HepG2 (cell line): ENCODE measurements around the gene SLC30A4. TPM values are rescaled to one million over a fixed set of nuclear protein-coding genes. Genes with fewer than 3 reads are reported as not detected.

Experiments used
- ATAC-seq: fragments of 200-7000 bp; cut with Tn5 transposase; 3 replicates; pipeline ENCODE4 v1.9.1; 2020; ENCODE audit warnings: mild to moderate bottlenecking, moderate library complexity
- BruUV-seq: library from RNA; stranded (reverse); fragments of 400-500 nt; replicated peaks from 2 replicates; lab custom pipeline; 2021; lab: Mats Ljungman, UMichigan
- CTCF ChIA-PET: fragments of 300-600 bp; formaldehyde crosslinking; extraction: SDS; loops from one replicate; lab custom pipeline; 2021; ENCODE audit warnings: low total read pairs, inconsistent platforms, low intra/inter-chr PET ratio; lab: Yijun Ruan, JAX
- POLR2A ChIA-PET: fragments of 350-600 bp; sonication (Branson Sonifier 250); formaldehyde crosslinking; loops from one replicate; lab custom pipeline; 2020; ENCODE audit warnings: antibody characterized with exemption, inconsistent platforms; lab: Yijun Ruan, JAX
- DNase-seq: peaks from one replicate; pipeline ENCODE4 v3.0.0-alpha.2; 2015; ENCODE audit warnings: low spot score
- FAIRE-seq: peaks from 3 replicates; lab custom pipeline; 2011; peaks lifted over from hg19 to GRCh38; lab: Jason Lieb, UNC
- H2AFZ ChIP-seq: one replicate; pipeline ENCODE4 v1.6.1; 2011; ENCODE audit warnings: low read length, inconsistent platforms
- H3K27ac ChIP-seq: fragments of 300-600 bp; 3 replicates; pipeline ENCODE4 v1.8.0; 2011; ENCODE audit warnings: mixed run types, mild to moderate bottlenecking, mixed read lengths, low read length, inconsistent platforms; ENCODE audit not compliant: insufficient read depth; ENCODE audit errors: extremely low read length
- H3K27me3 ChIP-seq, 2 experiments: fragments of 200-600 bp in 1 of 2; 2 replicates in 1 of 2; 3 replicates in 1 of 2; pipeline versions ENCODE4 v1.6.0 to v1.8.0; 2011; ENCODE audit warnings: low read length in 2 of 2, mild to moderate bottlenecking in 2 of 2, moderate library complexity in 2 of 2, inconsistent platforms in 1 of 2; ENCODE audit not compliant: insufficient read depth in 2 of 2, control insufficient read depth in 1 of 2
- H3K36me3 ChIP-seq, 2 experiments: fragments of 200-600 bp in 1 of 2; replicated peaks in 1 of 2; 2 replicates in 1 of 2; 3 replicates in 1 of 2; pipeline versions ENCODE4 v1.5.1 to v1.8.0; 2011; ENCODE audit warnings: low read length in 2 of 2, inconsistent platforms in 1 of 2; ENCODE audit not compliant: insufficient read depth in 2 of 2, control insufficient read depth in 1 of 2
- H3K4me1 ChIP-seq: 2 replicates; pipeline ENCODE4 v1.5.1; 2012; ENCODE audit warnings: low read length, inconsistent platforms; ENCODE audit not compliant: insufficient read depth
- H3K4me2 ChIP-seq: 2 replicates; pipeline ENCODE4 v1.6.0; 2011; ENCODE audit warnings: low read depth, low read length, inconsistent platforms
- H3K4me3 ChIP-seq, 3 experiments: fragments of 200-600 bp in 1 of 3; sonication (generic), shearing (Covaris generic) in 1 of 3; replicated peaks in 1 of 3; 2 replicates each; pipeline ENCODE4 v1.5.1; 2011 to 2016; ENCODE audit warnings: low read length in 3 of 3, inconsistent platforms in 2 of 3, low read depth in 2 of 3, mild to moderate bottlenecking in 2 of 3, control low read depth in 1 of 3, mixed read lengths in 1 of 3; ENCODE audit not compliant: insufficient read depth in 1 of 3
- H3K79me2 ChIP-seq: one replicate; pipeline ENCODE4 v1.6.1; 2011; ENCODE audit warnings: low read length, inconsistent platforms; ENCODE audit not compliant: insufficient read depth
- H3K9ac ChIP-seq: 2 replicates; pipeline ENCODE4 v1.6.0; 2011; ENCODE audit warnings: mild to moderate bottlenecking, low read depth, low read length, inconsistent platforms; ENCODE audit not compliant: insufficient read depth
- H3K9me3 ChIP-seq: 2 replicates; pipeline ENCODE4 v1.5.1; 2012; ENCODE audit warnings: mild to moderate bottlenecking, low read length
- H4K20me1 ChIP-seq: 2 replicates; pipeline ENCODE4 v1.6.0; 2011; ENCODE audit warnings: inconsistent platforms, mild to moderate bottlenecking, low read length, moderate library complexity; ENCODE audit not compliant: insufficient read depth
- CSRNP2 ChIP-seq: sonication (generic); formaldehyde crosslinking; conservative IDR thresholded peaks from 2 replicates; pipeline ENCODE4 v1.8.0; 2022; ENCODE audit warnings: low read depth, missing genetic modification reagents
- EP300 ChIP-seq, 3 experiments: sonication (generic) in 1 of 3; formaldehyde crosslinking in 1 of 3; IDR thresholded peaks; 2 replicates each; pipeline versions ENCODE4 v1.5.1 to v1.6.1; 2011 to 2020; ENCODE audit warnings: low read depth in 2 of 3, low read length in 2 of 3, borderline replicate concordance in 1 of 3, improper control_type of control experiment in 1 of 3, mild to moderate bottlenecking in 1 of 3, missing genetic modification reagents in 1 of 3, moderate library complexity in 1 of 3
- FOSL2 ChIP-seq: sonication (generic); formaldehyde crosslinking; IDR thresholded peaks from 2 replicates; pipeline ENCODE4 v1.4.0; 2020; ENCODE audit warnings: missing genetic modification reagents
- KDM2A ChIP-seq: sonication (generic); formaldehyde crosslinking; IDR thresholded peaks from 2 replicates; pipeline ENCODE4 v1.4.0; 2020; ENCODE audit warnings: low read depth, missing genetic modification reagents, borderline replicate concordance
- NFIC ChIP-seq: IDR thresholded peaks from 2 replicates; pipeline ENCODE4 v1.6.1; 2012; ENCODE audit warnings: mild to moderate bottlenecking, low read length, inconsistent platforms
- NFKBIZ ChIP-seq: IDR thresholded peaks from 2 replicates; pipeline ENCODE4 v1.6.1; 2018; ENCODE audit warnings: missing genetic modification reagents, missing compliant biosample characterization
- SAP130 ChIP-seq: IDR thresholded peaks from 2 replicates; pipeline ENCODE4 v1.6.1; 2016; ENCODE audit warnings: low read depth
- SOX6 ChIP-seq, 2 experiments: fragments of 450-650 bp in 1 of 2; sonication (generic) in 1 of 2; formaldehyde crosslinking in 1 of 2; IDR thresholded peaks; 2 replicates each; pipeline versions ENCODE4 v1.4.0 to v1.6.1; 2017 to 2020; ENCODE audit warnings: antibody characterized with exemption in 1 of 2, mild to moderate bottlenecking in 1 of 2, missing genetic modification reagents in 1 of 2
- STAG1 ChIP-seq: sonication (generic); formaldehyde crosslinking; IDR thresholded peaks from 2 replicates; pipeline ENCODE4 v1.4.0; 2020; ENCODE audit warnings: missing genetic modification reagents
- TEAD3 ChIP-seq: optimal IDR thresholded peaks from 2 replicates; pipeline ENCODE3; 2016; ENCODE audit warnings: borderline replicate concordance
- ZNF407 ChIP-seq: sonication (generic); formaldehyde crosslinking; IDR thresholded peaks from one replicate; pipeline ENCODE4 v1.5.1; 2020; ENCODE audit warnings: mild to moderate bottlenecking, missing genetic modification reagents; ENCODE audit errors: not compliant biosample characterization
- WGBS: methylation state at CpG from one replicate; pipeline ENCODE4 v1.1.6; 2017; ENCODE audit warnings: low lambda C conversion rate; 5-methylcytosine and 5-hydroxymethylcytosine counted together
- in situ Hi-C: cut with HindIII; loops from 2 replicates; pipeline ENCODE4 v1.10.0; 2017; ENCODE audit warnings: low pct_unique_long_range_greater_than_20kb; ENCODE audit not compliant: extremely low pct_ligation_motif_present
- intact Hi-C: fragments of 100-400 bp; cut with micrococcal nuclease; formaldehyde crosslinking; loops from one replicate; pipeline ENCODE4 v1.10.0; 2022; ENCODE audit not compliant: unreplicated experiment
- polyA plus RNA-seq, 8 experiments: library from polyadenylated mRNA; depleted of rRNA in 3 of 8; stranded (reverse) in 7 of 8; unstranded in 1 of 8; fragments of >200 nt; fragmentation: Illumina TruSeq in 4 of 8; extraction: Trizol in 4 of 8; gene quantifications; 2 replicates each; pipeline versions ENCODE4 v1.2.1 to v1.2.3, GENCODE V29; 2011 to 2016; ENCODE audit warnings: low read depth in 4 of 8, missing spikeins in 1 of 8, mixed read lengths in 1 of 8; ENCODE audit not compliant: insufficient read depth in 1 of 8
- total RNA-seq, 5 experiments: library from RNA; depleted of rRNA; stranded (reverse); fragments of >200 nt; fragmentation: Illumina TruSeq; extraction: Trizol; gene quantifications; 2 replicates each; pipeline ENCODE4 v1.2.3, GENCODE V29; 2016; ENCODE audit warnings: low read depth in 1 of 5

The SLC30A4 gene
- total and polyA plus RNA-seq, 2 of the 13 experiments (the other 11 are each of a cell fraction or from before 2014, with no cell fraction given), result 0.01 to 0.04 TPM

- TF ChIP-seq EP300 (IDR thresholded peaks at IDR 0.05; ENCODE audit: low read depth in 2 of 2, low read length in 2 of 2), result no peak
- no peak for TF ChIP-seq EP300 (CRISPR knock-in tag; IDR thresholded peaks at IDR 0.05; ENCODE audit: borderline replicate concordance)
- TF ChIP-seq, all 625 proteins: peak for 0
Measured at GRCh38 chr15:45468294-45468693, 54.3 kb downstream of the SLC30A4 start (continued).

- in situ Hi-C loops, result loop anchor here (10.0 kb wide), 1 partner anchor 156 kb away; no protein-coding TSS in a partner anchor
- ChIA-PET CTCF (interaction anchor here (1.4 to 6.9 kb wide), 6 partner anchors 20 to 254 kb away, joined by 7 to 195 read pairs (median 14); no protein-coding TSS in a partner anchor), POLR2A (no interaction called here)
- Histone ChIP-seq H3K9me3 (peaks cover 5% of the 10 kb centered on the region), H3K4me1 (peaks cover 36% of the 10 kb centered on the region), H3K36me3 (no peaks in the 10 kb centered on the region), H3K79me2 (no peaks in the 10 kb centered on the region), H2AFZ (no peak overlapping the region), H3K4me2 (peak overlapping the region; percentile 85), H3K9ac (peak overlapping the region; percentile 40; the same call in 1 of the 2 replicates), H3K4me3 (peak overlapping the region; percentile 46 to 67 (median 61)), H4K20me1 (no peaks in the 10 kb centered on the region), H3K27me3 (peaks cover 5 to 20% of the 10 kb centered on the region in 2 experiments; a peak in 4 of 5 replicates), H3K27ac (no peak overlapping the region)
- ATAC-seq (no peak), FAIRE-seq (peak; percentile 94), DNase-seq (peak; percentile 39)
- BruUV-seq, result no TSS peak
- intact Hi-C loops, result loop anchor here (1.0 to 5.0 kb wide), 4 partner anchors 37 to 297 kb away; no protein-coding TSS in a partner anchor
- WGBS, result 3% methylated on average over 12 of the region's 12 CpGs
- TF ChIP-seq TEAD3 (CRISPR knock-in tag) (peak; percentile 78), SOX6 (IDR thresholded peaks at IDR 0.05) (no peak), SOX6 (CRISPR knock-in tag; IDR thresholded peaks at IDR 0.05) (no peak), ZNF407 (no peak), NFKBIZ (CRISPR knock-in tag) (no peak), CSRNP2 (CRISPR knock-in tag) (no peak), NFIC (no peak), STAG1 (CRISPR knock-in tag) (peak; percentile 55), KDM2A (CRISPR knock-in tag) (peak; percentile 49; the same call in 1 of the 2 replicates), FOSL2 (0 out of 2 replicates have a peak, but pooled peaks have one; percentile 7), SAP130 (CRISPR knock-in tag) (0 out of 2 replicates have a peak, but pooled peaks have one; percentile 12)
Measured at GRCh38 chr15:45458746-45459403, 63.7 kb downstream of the SLC30A4 start.
